Suprapubic skin (tissue), 4 donors: ENCODE measurements around the gene CEL.

Experiments used
- CTCF ChIP-seq, 2 donors: fragments of 200-600 bp in 1 of 2; fragments of 450-650 bp in 1 of 2; sonication (generic) in 1 of 2; IDR thresholded peaks; one replicate each; pipeline ENCODE4 v1.5.1; 2016 to 2019; ENCODE audit warnings: antibody characterized with exemption in 2 of 2, mild to moderate bottlenecking in 1 of 2, moderate library complexity in 1 of 2
- EP300 ChIP-seq: sonication (generic); formaldehyde crosslinking; IDR thresholded peaks from one replicate; pipeline ENCODE4 v1.6.1; 2017; ENCODE audit warnings: antibody characterized with exemption
- POLR2A ChIP-seq, 2 donors: fragments of 450-650 bp; IDR thresholded peaks; one replicate each; pipeline ENCODE4 v1.6.1; 2017; ENCODE audit warnings: antibody characterized with exemption in 2 of 2, mild to moderate bottlenecking in 2 of 2, moderate library complexity in 2 of 2
- POLR2AphosphoS5 ChIP-seq, 3 donors: sonication (generic); formaldehyde crosslinking; IDR thresholded peaks; one replicate each; pipeline ENCODE4 v1.6.1; 2017; ENCODE audit warnings: antibody characterized with exemption in 3 of 3

- TF ChIP-seq CTCF (IDR thresholded peaks at IDR 0.05) (no peak), POLR2A (IDR thresholded peaks at IDR 0.05) (no peak), EP300 (no peak), POLR2AphosphoS5 (IDR thresholded peaks at IDR 0.05) (no peak)
Observed at GRCh38 chr9:133045132-133045531, 16.6 kb upstream of the CEL start.
